ENCODE results near the gene SERPINB6.
"Not testable (repeated sequence)": the region's sequence is repeated elsewhere in the genome, so short reads cannot be mapped to it uniquely, and the experiment has no call there.

The SERPINB6 gene

GRCh38 chr6:2913621-2914317, 57.6 kb downstream of the SERPINB6 start:
- no peak for DNase-seq (ENCODE audit: low spot score)

- DNase-seq (ENCODE audit: low spot score), result no peak
Measured at GRCh38 chr6:2911171-2911570, 60.2 kb downstream of the SERPINB6 start.

GRCh38 chr6:2909718-2910117, 61.6 kb downstream of the SERPINB6 start:
- no peak for DNase-seq (ENCODE audit: low spot score)

GRCh38 chr6:2909051-2909606, 62.2 kb downstream of the SERPINB6 start:
- not testable (repeated sequence) for DNase-seq (ENCODE audit: low spot score)

- not testable (repeated sequence) for DNase-seq (ENCODE audit: low spot score)
Measured at GRCh38 chr6:2908516-2908915, 62.9 kb downstream of the SERPINB6 start.

- not testable (repeated sequence) for DNase-seq (ENCODE audit: low spot score)
Measured at GRCh38 chr6:2903411-2904185, 67.8 kb downstream of the SERPINB6 start.

GRCh38 chr6:2901645-2902502, 69.5 kb downstream of the SERPINB6 start:
- not testable (repeated sequence) for DNase-seq (ENCODE audit: low spot score)

- DNase-seq (ENCODE audit: low spot score), result no peak
Measured at GRCh38 chr6:2900821-2901644, 70.3 kb downstream of the SERPINB6 start.

GRCh38 chr6:2900221-2900807, 71.1 kb downstream of the SERPINB6 start:
- DNase-seq (ENCODE audit: low spot score), result no peak

GRCh38 chr6:2899596-2899995, 71.8 kb downstream of the SERPINB6 start:
- DNase-seq (ENCODE audit: low spot score), result peak; percentile 43
